HG03565 (cell line): ENCODE measurements around the gene PDE1C.

Experiments used
- ATAC-seq: cut with Tn5 transposase; IDR thresholded peaks from one replicate; pipeline ENCODE4 v1.9.1; 2021; ENCODE audit warnings: mild to moderate bottlenecking, moderate library complexity; ENCODE audit not compliant: unreplicated experiment

The PDE1C gene

GRCh38 chr7:31950091-31950755 lies 120.0 kb downstream of the PDE1C start:
- peak; percentile 57 for ATAC-seq

DNA sequence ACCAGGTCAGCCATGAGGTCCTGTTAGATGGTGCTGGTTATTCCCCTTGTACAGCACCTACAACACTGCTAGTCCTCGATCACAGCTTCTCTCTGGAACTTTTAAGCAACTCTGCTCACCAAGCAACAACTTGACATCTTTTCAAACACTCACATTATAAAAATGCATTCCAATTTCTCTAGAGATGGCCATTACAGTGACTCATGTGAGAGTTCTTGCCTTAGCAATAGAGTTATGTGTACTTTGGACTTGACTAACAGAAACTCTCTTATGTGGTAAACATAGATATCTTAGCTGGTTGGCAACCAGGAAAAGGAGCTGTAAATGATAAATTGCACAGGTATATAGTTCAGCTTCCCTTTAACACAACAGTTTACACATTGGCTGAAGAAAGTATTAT lies 122.2 kb downstream of the PDE1C start:
- no peak for ATAC-seq

DNA sequence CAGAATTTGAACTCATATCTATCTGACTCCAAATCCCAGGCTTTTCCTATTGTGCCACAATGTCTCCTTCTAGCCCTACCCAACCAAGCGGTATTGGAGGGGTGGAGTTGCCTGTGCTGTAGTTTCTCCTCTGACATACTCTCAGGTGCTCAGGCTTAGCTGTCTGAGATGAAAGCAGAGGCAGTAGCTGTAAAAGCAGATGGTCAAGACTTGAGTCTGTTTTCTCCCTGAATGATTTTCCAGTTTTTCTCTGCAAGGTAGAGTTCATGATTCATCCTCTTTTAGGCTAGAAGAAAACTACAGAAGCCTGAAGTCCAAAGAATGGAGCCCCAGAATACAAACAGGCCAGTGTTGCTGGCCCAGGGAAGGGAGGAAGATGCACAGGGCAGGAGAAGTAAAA lies 130.0 kb downstream of the PDE1C start:
- no peak for ATAC-seq

- ATAC-seq = no peak
Observed at GRCh38 chr7:31939076-31939475, 131.1 kb downstream of the PDE1C start.

- no peak for ATAC-seq
Observed at GRCh38 chr7:31938650-31939049, 131.6 kb downstream of the PDE1C start.

- no peak for ATAC-seq
Observed at GRCh38 chr7:31937982-31938381, 132.2 kb downstream of the PDE1C start.

DNA sequence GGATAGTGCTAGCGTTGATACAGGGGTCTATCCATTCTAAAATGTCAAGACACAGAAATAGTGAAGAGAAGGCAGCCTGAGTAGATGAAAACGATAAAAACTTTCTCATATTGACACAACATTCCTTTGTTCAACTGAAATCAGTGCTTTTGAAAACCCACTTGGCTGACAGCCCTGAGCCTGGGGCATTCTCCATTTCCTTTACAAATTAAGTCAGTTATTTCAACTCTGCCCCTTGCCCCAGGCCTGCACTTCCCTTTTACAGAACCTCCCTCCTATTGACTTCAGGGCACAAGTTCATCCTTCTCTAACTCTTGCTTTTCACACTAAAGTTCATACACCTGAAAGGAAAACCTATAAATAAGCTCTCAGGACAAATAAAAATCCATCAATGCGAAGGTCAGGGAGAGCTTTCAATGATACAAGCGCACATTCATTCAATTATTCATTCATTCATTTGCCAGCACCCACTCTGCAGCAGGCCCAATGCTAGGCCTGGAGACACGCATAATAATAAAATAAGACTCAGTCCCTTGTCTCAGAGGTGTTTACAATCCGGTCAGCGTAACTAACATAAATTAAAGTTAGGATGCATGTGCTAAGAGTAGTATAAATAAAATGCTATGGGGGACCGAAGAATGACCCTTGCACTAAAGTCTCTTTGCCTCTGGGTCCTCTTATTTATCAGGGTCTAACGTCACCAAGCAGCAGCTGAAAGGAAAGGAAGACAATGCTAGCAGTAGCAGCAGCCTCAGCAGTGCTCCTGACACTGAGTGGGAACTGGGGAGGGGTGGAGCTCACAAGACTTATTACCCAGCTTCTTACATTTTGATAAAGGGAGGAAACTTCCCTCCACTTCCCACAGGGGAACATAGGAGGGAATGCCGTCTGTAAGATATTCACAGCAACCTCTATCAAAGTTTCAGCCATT lies 134.8 kb downstream of the PDE1C start:
- no peak for ATAC-seq

GRCh38 chr7:31934551-31934950 lies 135.7 kb downstream of the PDE1C start:
- no peak for ATAC-seq

DNA sequence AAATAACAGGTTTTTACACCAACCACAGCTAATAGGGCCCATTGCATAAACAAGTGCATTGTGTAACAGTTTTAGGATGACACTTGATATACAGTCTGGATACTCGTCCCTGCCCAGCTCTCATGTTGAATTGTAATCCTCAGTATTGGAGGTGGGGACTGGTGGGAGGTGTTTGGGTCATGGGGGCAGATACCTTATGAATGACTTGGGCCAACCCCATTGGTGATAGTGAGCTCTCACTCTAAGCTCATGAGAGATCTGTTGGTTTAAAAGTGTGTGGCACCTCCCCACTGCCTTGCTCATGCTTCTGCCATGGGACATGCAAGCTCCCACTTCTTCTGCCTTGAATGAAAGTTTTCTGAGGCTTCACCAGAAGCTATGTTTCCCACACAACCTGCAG lies 136.7 kb downstream of the PDE1C start:
- ATAC-seq = no peak

- no peak for ATAC-seq
Observed at GRCh38 chr7:31926991-31927584, 143.1 kb downstream of the PDE1C start.

- ATAC-seq = no peak
Observed at GRCh38 chr7:31925753-31926454, 144.3 kb downstream of the PDE1C start.

DNA sequence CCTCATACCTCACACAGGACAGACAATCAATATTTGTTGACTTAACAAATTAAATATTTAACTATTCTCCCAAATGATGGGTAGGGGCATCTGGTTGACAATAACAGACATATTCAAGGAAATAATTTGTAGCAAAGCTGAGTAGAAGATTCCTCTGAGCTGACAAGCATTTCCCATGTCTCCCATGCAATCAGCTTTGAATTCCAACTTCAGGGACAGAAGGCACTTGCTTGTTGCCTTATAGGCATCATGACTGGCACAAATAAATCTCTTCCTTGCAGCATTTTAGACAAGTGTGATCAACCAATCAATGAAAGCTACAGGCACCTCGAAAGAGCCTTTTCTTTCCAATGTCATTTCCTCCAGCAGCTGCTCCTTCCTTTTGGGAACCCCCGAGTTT lies 146.0 kb downstream of the PDE1C start:
- no peak for ATAC-seq

GRCh38 chr7:31922848-31923247 lies 147.4 kb downstream of the PDE1C start:
- no peak for ATAC-seq

DNA sequence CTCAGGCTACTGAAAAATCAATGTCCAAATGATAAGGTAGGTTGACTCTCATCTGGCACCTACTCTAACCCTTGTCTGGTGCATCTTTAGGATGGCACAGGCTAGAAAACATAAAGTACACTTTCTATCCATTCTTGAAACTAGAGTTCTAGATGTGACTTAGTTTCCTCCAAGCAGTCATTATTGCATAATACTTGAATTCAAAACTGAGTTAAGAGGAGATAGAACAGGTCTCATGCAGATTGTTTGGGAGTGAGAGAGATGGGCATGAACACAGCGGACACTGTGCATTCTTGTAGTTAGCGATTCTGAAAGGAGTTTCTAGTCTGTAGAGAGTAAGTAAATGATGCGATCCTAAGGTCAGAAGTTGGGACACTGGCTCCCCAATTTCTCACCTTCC lies 149.2 kb downstream of the PDE1C start:
- ATAC-seq = no peak

- no peak for ATAC-seq
Observed at GRCh38 chr7:31919678-31920369, 150.4 kb downstream of the PDE1C start.

GRCh38 chr7:31918706-31919393 lies 151.4 kb downstream of the PDE1C start:
- ATAC-seq = no peak

DNA sequence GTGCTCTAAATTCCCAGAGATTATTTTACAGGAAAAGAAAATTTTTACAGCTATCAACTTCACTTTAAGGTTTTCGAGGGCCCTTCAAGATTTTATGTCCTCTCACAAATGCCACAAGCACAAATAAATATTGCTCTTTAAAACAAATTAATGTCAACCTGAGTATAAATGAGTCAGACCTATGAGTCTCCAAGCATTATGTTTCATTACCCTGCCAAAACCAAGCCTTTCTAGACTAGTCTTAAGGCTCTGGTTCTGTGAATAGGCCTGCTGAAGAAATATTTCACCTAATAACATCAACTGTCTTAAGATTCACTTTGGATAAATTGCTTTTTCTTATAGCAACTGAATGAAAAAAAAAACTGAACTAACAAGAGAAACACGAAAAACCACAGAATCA lies 153.0 kb downstream of the PDE1C start:
- ATAC-seq = no peak

DNA sequence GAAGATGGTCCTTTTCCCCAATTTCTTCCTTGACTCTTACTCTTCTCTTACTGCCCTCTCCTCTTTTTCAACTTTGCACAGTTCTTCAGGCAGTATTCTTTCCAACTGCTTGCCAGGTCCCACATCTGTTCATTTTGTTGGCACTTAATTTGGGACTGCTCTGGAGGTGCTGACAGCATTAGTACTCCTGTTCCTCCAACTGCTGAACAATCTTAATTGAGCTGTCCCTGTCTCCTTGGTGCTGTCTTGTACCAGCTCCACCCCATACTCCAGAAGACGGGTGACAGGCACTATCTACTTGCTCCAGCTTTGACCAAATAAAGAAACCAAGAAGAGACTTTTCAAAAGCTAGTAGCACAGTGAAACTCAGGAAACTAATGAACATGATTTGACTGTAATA lies 160.0 kb downstream of the PDE1C start:
- ATAC-seq = no peak

DNA sequence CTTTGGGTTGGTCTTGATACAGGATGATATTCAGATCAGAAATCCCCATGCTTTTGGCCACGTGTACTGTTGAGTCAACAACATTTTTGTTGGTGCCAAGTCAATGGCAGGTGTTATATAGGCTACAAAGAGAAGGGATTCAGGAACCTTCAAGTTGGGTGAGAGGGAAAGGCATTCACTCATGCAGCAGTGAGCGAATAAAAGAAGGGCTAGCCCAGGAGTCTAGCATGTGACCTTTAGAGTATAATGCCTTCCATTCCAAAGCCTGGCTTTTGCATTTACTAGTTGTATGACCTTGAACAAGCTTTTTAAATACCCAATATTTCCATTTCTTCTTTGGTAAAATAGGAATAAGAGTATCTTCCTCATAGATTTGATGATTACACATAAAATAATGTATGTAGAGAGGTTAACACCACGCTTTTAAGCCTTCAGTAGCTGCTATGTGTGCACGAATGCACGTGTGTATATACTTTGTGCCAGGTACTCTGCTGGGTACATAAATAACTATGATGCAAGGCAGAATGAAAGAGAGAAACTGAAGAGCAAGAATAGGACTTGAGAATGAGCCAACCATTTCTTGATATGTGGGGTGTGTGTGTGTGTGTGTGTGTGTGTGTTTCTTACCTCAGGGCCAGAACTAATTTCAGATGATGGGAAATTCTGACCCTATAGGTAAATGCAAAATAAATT lies 163.6 kb downstream of the PDE1C start:
- ATAC-seq = no peak

DNA sequence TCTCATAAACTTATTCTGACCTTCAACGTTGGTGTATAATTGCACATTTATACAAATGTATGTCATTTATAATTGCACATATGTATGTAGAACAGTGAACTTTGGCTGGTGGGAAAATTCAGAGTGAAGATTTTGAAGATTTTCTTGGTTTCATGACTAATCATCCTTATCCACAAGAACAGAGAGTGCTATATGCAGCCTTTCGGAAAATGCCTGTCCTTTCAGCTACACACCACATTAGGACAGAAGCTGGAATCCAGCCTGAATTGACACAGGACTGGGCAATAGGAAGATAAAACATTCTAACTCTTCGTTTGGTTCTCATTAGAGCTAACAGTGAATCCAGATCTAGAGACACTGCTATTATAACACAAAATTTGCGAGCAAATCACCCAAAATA lies 166.2 kb downstream of the PDE1C start:
- no peak for ATAC-seq
